SK-N-SH (cell line): Measurements from ENCODE around the gene URAD.

Source experiments
- CTCF ChIP-seq: fragments of 200-600 bp; sonication (generic); IDR thresholded peaks from 2 replicates; pipeline ENCODE4 v1.6.1; 2017; ENCODE audit warnings: antibody characterized with exemption, mild to moderate bottlenecking, moderate library complexity
- ELF1 ChIP-seq: IDR thresholded peaks from 2 replicates; pipeline ENCODE4 v1.4.0; 2012
- EP300 ChIP-seq, 2 experiments: IDR thresholded peaks; 2 replicates each; pipeline versions ENCODE4 v1.4.0 to v1.6.1; 2012; ENCODE audit warnings: borderline replicate concordance in 1 of 2, low read depth in 1 of 2, low read length in 1 of 2
- EZH2phosphoT487 ChIP-seq: fragments of 200-600 bp; sonication (generic); IDR thresholded peaks from 2 replicates; pipeline ENCODE4 v1.6.1; 2017; ENCODE audit warnings: low read depth, mixed run types, mild to moderate bottlenecking, antibody characterized with exemption, moderate library complexity, borderline replicate concordance
- GABPA ChIP-seq: IDR thresholded peaks from 2 replicates; pipeline ENCODE4 v1.4.0; 2012; ENCODE audit warnings: low read depth, mild to moderate bottlenecking
- MAX ChIP-seq: IDR thresholded peaks from 2 replicates; pipeline ENCODE4 v1.4.0; 2012; ENCODE audit warnings: low read depth
- POLR2AphosphoS5 ChIP-seq: IDR thresholded peaks from 2 replicates; pipeline ENCODE4 v1.6.1; 2012; ENCODE audit warnings: low read depth, low read length
- RCOR1 ChIP-seq: fragments of 150-350 bp; IDR thresholded peaks from 2 replicates; pipeline ENCODE4 v1.6.1; 2017; ENCODE audit warnings: antibody characterized with exemption, low read length
- TAF1 ChIP-seq: IDR thresholded peaks from 2 replicates; pipeline ENCODE4 v1.6.1; 2012; ENCODE audit warnings: low read depth, mild to moderate bottlenecking, low read length, moderate library complexity, borderline replicate concordance
- TEAD4 ChIP-seq: IDR thresholded peaks from 2 replicates; pipeline ENCODE4 v1.4.0; 2012; ENCODE audit warnings: mild to moderate bottlenecking, borderline replicate concordance; ENCODE audit not compliant: insufficient read depth
- USF2 ChIP-seq: fragments of 150-350 bp; IDR thresholded peaks from 2 replicates; pipeline ENCODE4 v1.6.1; 2017; ENCODE audit warnings: antibody characterized with exemption, low read length, low read depth, borderline replicate concordance

- TF ChIP-seq EP300 (IDR thresholded peaks at IDR 0.05; ENCODE audit: borderline replicate concordance in 1 of 2, low read depth in 1 of 2, low read length in 1 of 2): no peak
- no peak for TF ChIP-seq CTCF
- no peak for TF ChIP-seq EZH2phosphoT487
- TF ChIP-seq TEAD4: no peak
- TF ChIP-seq USF2: no peak
- no peak for TF ChIP-seq RCOR1
- TF ChIP-seq ELF1: no peak
- no peak for TF ChIP-seq TAF1
- TF ChIP-seq POLR2AphosphoS5: no peak
- TF ChIP-seq GABPA: no peak
- no peak for TF ChIP-seq MAX
Measured at GRCh38 chr13:27956576-27957300, 31.8 kb downstream of the URAD start.
